GM19372 (cell line): ENCODE data around the gene NAV1.

ENCODE experiments used
- ATAC-seq: cut with Tn5 transposase; IDR thresholded peaks from one replicate; pipeline ENCODE4 v1.9.1; 2021; ENCODE audit warnings: mild to moderate bottlenecking, low read depth, moderate library complexity; ENCODE audit not compliant: unreplicated experiment

NAV1 gene

DNA sequence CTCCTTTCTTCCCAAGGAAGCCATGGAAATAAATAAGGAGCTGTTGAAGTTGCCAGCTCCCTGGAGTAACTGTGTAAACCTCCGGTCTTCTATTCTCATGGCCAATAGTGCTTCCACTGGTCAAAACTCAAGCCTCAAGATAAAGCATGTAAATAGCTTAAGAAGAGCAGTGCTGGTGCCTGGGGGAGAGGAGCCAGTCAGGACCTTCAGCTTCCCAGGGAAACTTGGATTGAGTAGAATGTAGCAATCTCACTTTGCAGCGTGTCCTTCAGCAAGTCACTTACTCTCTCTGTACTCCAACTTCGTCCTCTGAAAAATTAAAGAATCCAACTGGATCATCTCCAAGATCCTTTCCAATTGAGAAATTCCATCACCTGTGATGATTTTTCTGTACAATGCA is 44.7 kb downstream of the NAV1 start:
- no peak for ATAC-seq

DNA sequence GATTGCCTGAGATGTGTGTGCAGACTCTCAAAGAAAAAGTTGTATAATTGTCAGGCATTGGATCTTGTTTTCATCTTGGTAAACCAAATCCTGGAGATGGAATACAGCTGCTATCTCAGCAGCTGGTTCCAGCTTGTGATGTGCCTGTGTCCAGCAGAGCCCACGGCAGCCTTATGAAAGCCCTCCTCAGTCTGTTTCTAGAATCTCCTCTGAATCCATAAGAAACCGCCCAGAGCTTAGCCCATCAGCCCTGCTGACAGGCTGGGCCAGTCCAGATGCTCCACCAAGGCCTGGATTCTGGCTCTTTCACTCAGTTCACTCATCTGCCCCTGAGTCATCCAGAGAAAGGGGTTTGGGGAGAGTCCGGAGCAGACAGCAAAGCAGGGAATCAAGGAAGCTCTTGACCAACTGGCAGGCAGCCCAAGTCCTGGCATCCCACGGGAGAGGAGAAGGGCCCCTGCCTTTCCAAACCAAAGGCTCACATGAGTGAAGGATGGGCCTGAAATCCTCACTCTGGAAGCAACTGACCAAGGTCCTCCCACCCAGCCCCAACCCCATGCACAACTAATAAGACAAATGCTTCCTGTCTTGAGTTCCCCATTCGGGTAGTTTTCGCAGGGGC is 45.7 kb downstream of the NAV1 start:
- no peak for ATAC-seq

DNA sequence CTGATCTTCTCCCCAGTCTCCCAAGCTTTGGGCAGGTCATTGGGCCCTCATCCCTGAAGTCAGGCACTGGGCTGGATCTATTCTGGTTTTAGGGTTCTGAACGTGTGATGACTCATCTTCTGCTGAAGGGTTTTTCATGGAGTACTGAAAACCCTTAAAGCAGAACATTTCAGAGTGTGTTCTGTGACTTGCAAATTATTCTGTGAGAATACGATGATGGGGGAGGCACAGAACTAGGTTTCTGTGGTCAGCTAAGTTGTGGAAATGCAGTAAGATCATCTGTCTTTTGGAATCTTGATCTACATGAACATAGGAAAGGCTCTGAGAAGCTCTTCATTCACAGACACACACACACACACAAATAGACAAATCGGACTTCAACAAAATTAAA is 46.2 kb downstream of the NAV1 start:
- no peak for ATAC-seq

DNA sequence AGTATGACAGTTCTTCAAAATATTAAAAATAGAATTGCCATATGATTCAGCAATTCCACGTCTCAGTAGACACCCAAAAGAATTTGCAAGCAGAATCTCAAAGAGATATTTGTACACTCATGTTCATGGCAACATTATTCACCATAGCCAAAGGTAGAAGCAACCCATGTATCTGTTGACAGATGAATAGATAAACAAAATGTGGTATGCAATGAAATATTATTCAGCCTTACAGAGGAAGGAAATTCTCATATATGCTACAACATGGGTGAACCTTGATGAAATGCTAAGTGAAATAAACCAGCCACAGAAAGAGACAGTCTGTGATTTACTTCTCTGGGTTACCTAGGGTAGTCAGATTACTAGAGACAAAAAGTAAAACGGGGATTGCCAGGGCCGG is 47.0 kb downstream of the NAV1 start:
- no peak for ATAC-seq

DNA sequence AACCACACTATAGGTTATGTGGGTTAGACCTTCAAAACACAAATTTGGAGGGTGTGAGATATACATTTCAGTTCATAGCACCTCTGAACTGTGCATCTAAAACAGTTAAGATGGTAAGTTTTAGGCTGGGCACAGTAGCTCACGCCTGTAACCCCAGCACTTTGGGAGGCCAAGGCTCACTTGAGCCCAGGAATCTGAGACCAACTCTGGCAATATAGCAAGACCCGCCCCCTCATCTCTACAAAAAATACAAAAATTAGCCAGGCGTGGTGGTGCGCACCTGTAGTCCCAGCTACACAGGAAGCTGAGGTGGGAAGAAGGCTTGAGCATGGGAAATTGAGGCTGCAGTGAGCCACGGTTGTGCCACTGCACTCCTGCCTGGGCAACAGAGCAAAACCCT is 47.9 kb downstream of the NAV1 start:
- ATAC-seq: no peak

DNA sequence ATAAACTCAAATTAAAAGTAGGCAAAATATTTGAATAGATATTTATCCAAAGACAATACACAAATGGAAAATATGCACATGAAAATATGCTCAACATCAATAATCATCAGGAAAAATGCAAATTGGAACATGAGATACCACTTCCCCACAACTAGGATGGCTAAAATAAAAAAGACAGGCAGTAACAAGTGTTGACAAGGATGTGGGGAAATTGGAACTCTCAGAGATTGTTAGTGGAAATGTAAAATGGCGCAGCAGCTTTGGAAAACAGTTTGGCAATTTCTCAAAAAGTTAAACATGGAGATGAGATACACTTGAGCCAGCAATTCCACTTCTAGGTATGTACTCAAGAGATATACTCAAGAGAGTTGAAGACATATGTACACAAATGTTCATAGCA is 48.8 kb downstream of the NAV1 start:
- no peak for ATAC-seq
